ENCODE data around the gene GNB2.

Gene GNB2

GRCh38 chr7:100682228-100682741, 8.7 kb downstream of the GNB2 start:
- peak; percentile 53 for DNase-seq (ENCODE audit: low read depth, low spot score)
- no peak for TF ChIP-seq CTCF (IDR thresholded peaks at IDR 0.05; ENCODE audit: low read depth, low read length)
- in situ Hi-C loops (cut with HindIII; ENCODE audit: low sequenced_read_pairs) = no loop called here
- H3K4me3 ChIP-seq (ENCODE audit: low read depth, low read length) = no peak overlapping the region

- H3K4me3 ChIP-seq (ENCODE audit: low read depth, low read length) = no peak overlapping the region
- no peak for DNase-seq (ENCODE audit: low read depth, low spot score)
- in situ Hi-C loops (cut with HindIII; ENCODE audit: low sequenced_read_pairs) = no loop called here
- peak; percentile 19 for TF ChIP-seq CTCF (IDR thresholded peaks at IDR 0.05; ENCODE audit: low read depth, low read length)
Measured at GRCh38 chr7:100682991-100683658, 9.6 kb downstream of the GNB2 start.

- in situ Hi-C loops (cut with HindIII; ENCODE audit: low sequenced_read_pairs) = no loop called here
- TF ChIP-seq CTCF (IDR thresholded peaks at IDR 0.05; ENCODE audit: low read depth, low read length) = no peak
- no peak for DNase-seq (ENCODE audit: low read depth, low spot score)
- no peak overlapping the region for H3K4me3 ChIP-seq (ENCODE audit: low read depth, low read length)
Measured at GRCh38 chr7:100683659-100684533, 10.4 kb downstream of the GNB2 start.

- DNase-seq (ENCODE audit: low read depth, low spot score) = no peak
- in situ Hi-C loops (cut with HindIII; ENCODE audit: low sequenced_read_pairs) = no loop called here
- TF ChIP-seq CTCF (IDR thresholded peaks at IDR 0.05; ENCODE audit: low read depth, low read length) = no peak
- H3K4me3 ChIP-seq (ENCODE audit: low read depth, low read length) = no peak overlapping the region
Measured at GRCh38 chr7:100684534-100685042, 11.0 kb downstream of the GNB2 start.

- in situ Hi-C loops (cut with HindIII; ENCODE audit: low sequenced_read_pairs) = no loop called here
- no peak for DNase-seq (ENCODE audit: low read depth, low spot score)
- no peak for TF ChIP-seq CTCF (IDR thresholded peaks at IDR 0.05; ENCODE audit: low read depth, low read length)
- no peak overlapping the region for H3K4me3 ChIP-seq (ENCODE audit: low read depth, low read length)
Measured at GRCh38 chr7:100685049-100685605, 11.6 kb downstream of the GNB2 start.

- in situ Hi-C loops (cut with HindIII; ENCODE audit: low sequenced_read_pairs) = no loop called here
- TF ChIP-seq CTCF (IDR thresholded peaks at IDR 0.05; ENCODE audit: low read depth, low read length) = no peak
- H3K4me3 ChIP-seq (ENCODE audit: low read depth, low read length) = no peak overlapping the region
- DNase-seq (ENCODE audit: low read depth, low spot score) = no peak
Measured at GRCh38 chr7:100685631-100686145, 12.1 kb downstream of the GNB2 start.
